IPS DF 19.7 (cell line): ENCODE measurements around the gene USP21.
A peak's percentile ranks its signal among the peaks of the same experiment; 100 is the strongest.

Experiments used
- DNase-seq: peaks from one replicate; pipeline ENCODE4 v3.0.0-alpha.2; 2013; ENCODE audit warnings: low read depth, low spot score

Gene USP21

DNA sequence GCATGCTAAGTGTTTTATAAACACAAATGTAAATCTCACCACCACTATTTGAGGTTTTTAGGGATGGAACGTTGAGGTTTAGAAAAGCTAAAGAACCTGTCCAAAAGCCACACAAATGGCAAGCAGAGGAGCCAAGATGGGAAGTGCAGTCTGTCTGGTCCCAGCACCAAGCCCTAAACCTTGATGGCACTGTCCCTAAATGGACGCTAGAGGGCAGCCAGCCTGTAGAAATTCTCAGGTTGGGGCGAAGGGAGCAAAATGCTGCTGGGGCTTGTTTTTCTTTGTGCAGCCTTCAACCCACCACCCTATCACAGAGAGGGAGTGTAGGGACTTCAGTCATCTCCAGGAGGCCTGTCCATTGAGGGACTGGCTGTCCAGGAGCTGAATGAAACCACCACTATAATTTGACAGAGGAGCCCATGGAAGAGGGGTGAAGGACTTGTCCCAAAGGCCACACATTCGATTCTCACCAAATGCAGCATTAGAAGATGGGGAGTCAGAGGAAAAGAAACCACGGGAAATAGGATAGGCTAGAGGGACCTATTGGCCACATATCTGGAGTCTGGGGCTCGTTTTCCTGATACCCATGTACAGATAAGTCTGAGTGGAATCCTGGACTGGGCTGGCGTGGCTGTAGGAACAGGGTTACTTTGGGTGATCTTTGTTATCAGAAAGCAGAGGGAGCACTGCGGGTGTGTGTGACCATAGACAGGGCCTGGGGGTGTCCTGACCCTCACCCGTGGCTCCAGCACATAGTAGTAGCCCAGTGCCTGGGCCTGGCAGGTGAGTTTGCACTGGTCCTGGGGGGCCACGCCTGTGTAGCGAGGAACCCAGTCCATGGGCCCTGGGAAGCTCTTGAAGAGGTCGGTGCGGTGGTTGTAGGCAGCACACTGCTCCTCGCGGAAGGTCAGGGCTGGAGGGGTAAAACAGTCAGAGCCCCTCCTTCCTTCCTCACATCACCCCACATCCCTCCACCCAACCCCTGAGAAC is 33.5 kb downstream of the USP21 start:
- no peak for DNase-seq

DNA sequence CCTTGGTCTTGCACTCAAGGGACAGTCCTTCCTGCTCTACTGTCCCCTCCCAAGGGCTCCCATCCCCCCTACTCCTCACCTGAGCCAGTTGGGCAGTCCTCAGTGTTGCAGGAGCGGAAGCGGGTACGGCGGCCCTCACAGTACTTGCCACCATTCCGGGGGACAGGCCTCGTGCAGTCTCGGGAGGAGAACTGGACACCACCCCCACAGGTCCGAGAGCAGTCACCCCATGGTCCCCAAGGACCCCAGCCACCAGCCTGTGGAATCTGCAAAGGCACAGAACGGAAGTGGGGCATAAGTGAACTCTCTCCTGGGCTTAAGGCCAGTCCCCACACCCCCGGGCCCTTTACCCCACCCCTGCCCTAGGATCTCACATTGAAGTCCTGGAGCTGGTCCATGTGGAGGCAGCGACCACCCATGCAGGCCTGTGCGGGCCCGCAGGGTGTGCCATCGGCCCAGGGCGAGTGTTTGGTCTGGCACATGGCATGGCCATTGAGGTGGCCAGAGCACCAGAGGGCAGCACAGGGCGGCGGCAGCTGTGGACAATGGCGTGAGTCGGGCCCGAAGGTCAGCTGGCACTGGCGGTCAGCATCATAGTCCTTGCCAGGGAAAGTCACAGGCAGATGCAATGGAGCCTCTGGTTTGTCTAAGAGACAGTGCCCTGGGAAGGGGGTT is 34.4 kb downstream of the USP21 start:
- DNase-seq = no peak

DNA sequence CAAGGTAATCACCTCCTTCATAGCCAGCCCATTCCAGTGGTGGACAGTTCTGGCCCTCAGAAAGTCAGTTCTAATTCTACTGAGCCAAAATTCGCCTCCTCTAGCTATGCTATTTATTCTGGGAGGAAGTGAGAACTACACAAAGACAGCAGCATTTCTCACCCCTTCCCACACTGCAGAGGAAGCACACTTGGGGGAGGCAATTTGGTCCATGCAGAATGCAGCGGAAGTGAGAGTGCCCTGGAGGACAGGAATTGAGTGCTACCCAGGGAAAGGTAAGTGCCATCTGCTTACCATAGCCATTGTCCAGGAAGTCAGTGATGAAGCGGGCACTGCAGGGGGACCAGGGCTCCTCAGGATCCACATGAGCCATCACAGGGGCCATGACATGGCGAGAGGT is 35.9 kb downstream of the USP21 start:
- DNase-seq = no peak

DNA sequence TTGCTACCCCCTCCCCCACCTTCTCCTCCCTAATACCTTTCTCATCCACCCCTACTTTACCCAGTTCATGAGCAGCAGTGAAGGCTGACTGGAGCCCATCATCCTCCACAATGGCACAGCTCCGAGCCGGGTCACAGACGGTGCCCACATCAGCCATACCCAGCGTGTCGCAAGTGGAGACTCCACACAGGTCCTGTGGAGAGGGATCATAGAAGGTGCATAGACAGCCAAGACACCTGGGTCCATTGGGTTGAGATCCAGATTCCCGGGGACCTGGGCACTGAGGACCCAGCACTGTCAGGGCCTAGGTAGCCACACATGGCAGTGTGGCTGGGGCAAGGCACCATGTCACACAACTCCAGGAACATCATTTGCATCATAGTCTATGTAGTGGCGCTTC is 36.8 kb downstream of the USP21 start:
- no peak for DNase-seq

DNA sequence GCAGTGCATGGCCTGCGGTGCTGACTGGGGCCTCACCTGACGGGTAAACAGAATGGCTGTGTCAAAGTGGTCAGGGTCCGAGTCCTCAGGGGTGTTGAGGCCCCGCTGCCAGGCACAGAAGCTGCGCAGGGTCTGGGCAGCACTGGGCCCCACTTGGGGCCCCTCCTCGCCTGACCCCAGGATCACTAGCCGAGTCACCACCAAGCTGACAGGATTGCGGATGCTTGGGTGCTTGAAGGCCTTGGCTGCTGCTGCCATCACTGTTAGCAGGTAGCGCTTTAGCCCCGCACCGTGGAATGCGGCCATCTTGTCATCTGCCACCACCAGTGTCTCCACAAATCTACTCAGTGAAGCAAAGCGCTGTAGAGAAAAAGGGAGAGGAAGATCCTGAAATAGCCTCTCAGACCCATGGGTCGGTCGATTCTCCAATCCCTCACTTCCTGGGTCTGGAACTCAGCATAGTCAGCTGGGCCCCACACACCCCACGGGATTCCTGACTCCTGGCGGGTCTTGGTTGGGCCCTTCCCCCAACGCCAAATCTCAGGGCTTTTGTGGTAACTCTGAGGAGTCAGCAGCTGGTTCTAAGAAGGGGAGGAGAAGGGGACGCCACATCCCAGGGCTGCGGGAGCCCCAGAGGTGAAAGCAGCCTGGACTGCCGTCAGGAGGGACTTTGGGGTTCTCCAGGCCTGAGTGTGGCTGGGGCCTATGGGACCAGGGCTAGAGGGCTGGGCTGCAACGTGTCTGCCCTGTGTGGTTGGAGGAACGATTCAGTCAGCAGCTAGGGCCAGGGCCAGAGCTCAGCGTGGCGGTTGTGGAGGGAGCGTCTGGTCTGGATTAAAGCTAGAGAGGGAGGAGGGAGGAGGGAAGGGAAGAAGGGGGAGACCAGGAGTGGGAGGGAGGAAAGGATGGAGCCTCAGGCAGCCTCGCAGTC is 37.5 kb downstream of the USP21 start:
- DNase-seq = no peak

DNA sequence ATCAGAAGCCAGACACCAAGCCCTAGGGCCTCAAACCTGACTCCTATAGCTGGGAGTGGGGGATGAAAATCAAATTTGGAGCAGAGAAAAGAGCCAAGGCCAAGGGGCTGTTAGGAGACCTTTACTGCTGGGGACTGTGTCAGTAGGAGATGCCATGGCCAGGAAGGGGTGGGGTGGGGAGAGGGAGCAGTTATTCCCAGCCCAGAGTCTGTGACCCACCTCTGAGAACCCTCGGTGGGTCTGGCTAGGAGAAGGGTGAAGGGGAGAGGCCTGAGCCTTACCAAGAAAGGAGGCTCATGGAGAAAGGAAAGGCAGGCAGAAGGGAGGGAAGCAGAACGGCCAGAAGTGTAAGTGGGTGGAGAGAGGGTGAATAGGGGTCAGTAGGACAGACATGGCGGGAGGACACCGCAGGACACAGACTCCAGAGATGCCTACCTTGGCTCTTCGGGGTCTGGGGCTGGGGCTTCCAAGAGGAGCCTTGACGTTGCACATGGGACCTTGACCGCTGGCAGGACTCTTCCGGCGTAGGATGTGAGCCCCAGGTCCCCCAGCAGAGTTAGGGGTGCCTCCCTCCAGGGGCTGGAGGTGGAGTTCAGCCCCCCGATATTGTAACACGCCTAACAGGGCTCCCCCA is 38.4 kb downstream of the USP21 start:
- no peak for DNase-seq

DNA sequence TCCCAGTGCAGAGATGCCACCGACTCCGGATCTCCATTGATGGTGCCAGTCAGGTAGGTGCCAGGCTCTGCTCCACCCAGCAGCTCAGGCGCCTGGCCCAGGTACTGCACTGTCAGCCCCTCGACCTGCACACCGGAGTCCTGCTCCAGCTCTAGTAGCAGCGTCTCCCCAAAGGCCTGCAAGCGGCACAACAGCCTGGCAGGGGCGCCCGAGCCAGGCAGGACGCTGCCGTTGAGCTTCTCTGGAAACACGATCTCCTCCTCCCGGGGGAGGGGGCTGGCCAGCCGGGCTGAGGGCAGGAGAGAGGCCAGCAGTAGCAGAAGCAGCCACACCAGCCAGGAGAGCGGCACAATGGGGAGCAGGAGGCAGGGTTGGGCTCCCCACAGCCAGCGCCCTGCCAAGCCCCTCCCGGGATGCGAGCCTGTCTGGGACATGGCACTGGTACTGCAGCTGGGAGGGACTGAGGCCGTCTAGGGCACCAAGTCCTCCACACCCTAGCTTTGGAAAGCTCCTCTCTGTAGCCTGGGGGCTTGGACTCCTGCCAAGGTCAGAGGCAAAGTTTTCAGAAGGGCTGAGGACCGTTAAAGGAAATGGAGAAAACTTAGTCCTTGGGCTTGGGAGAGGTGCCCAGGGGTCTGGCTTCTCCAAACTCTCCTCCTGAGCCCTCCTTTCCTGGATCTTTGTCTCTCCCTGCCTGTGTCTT is 39.0 kb downstream of the USP21 start:
- DNase-seq = no peak

DNA sequence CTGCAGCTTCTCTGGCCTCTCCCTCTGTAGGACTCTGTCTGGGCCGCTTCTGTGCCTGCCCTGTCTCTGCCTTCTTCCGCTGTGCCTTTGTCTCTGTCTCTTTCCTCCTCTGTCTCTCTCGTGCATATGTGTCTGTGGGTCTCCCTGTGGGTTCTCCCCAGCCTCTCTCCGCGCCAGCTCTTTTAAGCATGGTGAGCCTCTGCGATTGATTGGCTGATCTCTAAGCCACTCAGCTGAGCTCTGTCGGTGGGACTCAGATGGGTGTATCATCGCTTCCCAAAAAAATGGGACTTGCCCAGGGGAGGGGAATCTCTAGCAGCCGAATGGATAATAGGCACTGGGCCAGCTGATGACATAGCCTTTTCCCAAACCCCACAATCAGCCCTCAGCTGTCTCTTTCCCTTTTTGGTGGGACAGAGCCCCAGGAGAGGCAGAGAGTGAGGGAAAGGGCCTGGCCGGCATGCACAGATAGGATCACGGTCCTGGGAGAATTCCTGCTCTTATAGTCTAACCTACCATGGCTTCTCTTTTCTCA is 39.7 kb downstream of the USP21 start, which contains the start of gene ADAMTS4:
Gene ADAMTS4 (minus strand): TSS at position 158 of the 535 bp plus-strand sequence. CDS start 427 bp downstream, outside the sequence.
- no peak for DNase-seq

DNA sequence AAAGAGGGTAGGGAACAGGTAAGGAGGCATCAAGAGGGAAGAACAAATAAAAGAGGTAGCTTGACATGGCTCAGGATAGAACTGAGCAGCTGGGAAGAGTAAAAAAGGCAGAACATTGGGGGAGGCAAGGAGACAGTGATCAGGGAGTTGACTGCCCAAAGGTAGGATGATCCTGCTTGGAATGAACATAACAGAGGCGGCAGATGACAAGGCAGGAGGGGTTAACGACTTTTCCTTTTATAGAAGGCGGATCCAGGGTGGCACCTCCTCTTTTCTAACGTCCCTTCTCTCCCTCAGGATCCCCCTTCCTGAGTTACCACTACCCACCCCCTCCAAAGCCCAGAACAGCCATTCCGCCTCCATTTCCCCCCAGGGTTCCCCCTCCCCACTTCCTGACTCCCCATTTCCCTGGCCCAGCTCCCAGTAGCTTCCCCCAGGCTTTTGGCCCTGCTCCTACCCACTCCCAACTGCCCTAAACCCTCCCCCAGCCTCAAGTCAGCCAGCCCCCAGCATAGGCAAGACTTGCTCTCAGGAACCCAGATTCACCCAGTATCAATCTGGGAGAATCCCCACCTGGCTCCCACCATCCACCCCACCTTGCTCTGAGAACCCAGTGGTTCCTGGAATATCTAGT is 40.3 kb downstream of the USP21 start:
- no peak for DNase-seq

DNA sequence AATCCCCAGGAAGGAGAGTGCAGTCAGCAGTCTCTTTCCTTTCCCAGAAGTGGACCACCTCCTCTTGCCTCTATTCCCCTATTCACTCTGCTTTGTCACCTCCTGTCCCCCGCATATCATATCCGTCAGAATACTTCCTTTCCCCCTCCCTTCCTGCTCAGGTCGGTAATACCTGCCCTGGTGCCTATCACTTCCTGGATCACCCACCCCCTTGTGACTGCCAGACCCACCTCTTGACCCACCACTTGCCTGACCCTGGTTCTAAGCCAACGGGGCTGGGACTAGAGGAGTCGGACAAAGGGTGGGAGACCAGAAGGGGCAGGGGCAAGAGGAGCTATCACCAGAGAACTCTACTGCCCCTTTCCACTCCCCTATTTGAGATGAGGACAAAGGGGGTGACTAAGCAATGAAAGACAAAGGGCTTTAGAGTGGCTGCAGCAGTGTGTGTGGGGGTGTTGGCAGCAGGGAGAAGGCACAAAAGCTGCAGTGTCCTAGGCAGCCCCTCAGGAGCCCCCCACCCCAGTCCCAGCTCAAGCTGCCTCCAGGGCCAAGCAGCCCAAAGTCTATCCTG is 41.2 kb downstream of the USP21 start:
- DNase-seq = no peak

DNA sequence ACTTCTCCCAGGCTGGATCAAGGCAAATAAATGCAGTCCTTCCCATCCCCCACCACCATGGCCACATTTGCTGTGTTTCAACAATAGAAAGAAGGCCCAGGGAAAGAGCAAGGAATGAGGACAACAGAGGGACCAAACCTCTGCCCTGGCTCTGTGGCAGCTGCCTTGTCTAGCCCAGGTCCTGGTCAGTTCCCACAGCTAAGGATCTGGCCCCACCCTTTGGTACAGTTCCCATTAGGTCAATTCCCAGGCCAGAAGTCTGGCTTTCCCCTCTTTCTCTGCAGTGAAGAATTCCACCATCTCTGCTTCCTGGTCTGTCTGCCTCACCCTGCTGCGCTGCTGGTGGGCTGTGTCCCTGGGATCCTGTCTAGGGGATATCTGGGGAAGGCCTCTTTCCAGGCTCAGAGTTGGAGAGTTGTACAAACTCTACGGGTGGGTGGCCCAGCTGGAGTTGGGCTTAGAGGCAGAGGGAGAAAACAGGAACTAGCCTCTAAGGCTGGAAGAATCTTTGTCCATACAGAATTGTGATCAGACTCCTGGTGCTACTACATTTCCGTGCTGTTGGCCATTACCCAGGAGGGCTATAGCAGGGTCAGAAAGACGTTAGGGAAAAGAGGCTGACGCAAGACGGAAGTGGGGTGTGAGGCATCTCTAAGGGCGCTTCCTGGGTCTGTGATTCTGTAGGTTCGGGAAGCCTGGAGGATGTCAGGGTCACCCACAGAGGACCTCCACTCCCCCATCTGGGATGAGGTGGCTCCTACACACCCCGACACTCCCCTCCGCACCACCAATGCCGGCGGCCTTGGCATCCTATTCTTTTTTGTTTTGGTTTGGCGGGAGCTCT is 41.9 kb downstream of the USP21 start:
- DNase-seq = no peak

DNA sequence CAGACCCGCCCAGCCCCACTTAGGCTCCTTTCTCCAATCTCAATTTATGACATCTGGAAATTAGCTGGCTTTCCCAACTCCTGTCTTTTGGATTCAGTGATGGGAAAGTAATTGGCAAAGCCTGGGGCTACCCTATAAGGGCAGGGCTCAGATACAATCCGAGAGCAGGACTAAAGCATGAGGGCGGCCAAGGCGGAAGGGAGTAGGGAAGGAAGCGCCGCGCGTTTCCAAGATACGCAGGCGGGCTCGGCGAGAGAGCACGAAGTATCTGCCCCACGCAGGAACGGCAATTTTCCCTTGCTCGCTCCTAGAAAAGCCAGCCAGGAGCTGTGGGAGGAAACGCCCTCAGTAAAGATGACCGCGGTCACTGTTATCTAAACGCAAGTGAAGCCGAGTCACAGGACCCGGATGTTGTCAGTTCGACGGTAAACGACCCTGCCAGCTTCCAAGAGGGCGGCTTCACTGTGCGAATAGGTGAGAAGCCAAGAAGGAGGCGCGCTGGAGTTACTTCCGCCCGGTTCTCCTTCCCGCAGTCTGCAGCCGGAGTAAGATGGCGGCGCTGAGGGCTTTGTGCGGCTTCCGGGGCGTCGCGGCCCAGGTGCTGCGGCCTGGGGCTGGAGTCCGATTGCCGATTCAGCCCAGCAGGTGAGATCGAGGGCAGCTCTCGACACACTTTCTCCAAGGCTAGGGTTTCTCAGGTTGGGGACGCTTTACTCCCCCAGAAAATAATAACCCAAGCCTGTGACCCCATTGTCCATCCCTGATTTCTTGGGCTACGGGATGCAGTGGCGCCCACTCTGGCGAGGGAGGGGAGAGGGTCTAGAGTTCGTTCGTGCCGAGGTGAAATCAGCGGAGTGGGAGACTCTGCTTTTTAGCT is 42.8 kb downstream of the USP21 start, which contains the start of gene NDUFS2:
Gene NDUFS2 (plus strand): TSS at position 532 of the 877 bp plus-strand sequence. CDS start 19 bp downstream, at position 551.
- DNase-seq = peak; percentile 99

DNA sequence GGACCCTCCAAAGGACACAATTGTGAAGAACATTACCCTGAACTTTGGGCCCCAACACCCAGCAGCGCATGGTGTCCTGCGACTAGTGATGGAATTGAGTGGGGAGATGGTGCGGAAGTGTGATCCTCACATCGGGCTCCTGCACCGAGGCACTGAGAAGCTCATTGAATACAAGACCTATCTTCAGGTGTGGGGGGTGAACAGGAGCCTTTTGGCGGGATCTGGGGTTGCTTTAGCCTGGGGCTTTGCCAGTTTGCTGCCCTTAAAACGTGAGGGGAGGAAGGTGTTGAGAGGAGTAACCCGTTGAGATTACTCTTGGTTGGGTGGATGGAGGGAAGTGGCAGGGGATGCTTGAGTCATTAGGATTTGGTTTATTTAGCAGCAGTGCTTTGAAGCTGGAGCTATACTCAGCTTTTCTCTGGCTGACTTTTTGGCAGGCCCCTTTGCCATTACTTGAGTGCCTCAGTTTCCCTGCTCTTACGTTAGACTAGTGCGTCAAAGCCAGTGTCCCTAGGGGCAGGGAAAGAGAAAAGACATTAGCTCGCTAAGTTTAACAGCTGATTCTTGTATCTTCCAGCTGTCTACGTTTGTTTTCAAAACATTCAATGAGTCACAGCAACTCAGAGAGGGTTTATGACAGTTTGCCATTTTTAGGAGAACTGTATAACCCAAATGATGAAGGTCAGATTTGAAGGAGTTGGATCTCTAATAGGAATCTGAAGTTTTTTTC is 47.3 kb downstream of the USP21 start:
- no peak for DNase-seq

DNA sequence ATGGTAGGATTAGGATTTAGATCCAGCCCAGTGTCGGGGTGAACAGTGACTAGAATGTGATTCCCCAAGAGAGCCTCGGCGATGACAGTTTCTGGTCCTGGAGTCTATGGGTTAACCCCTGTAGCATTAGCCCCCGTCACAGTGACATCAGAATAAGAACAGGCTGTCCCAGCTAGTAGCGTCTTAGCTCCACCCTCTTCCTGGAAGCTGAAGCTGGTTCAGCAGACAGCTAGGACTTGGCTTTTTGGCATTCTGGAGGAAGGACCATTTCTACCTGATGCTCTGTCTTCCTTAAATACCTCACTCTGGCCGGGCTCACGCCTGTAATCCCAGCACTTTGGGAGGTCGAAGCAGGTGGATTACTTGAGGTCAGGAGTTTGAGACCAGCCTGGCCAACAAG is 47.9 kb downstream of the USP21 start:
- no peak for DNase-seq

DNA sequence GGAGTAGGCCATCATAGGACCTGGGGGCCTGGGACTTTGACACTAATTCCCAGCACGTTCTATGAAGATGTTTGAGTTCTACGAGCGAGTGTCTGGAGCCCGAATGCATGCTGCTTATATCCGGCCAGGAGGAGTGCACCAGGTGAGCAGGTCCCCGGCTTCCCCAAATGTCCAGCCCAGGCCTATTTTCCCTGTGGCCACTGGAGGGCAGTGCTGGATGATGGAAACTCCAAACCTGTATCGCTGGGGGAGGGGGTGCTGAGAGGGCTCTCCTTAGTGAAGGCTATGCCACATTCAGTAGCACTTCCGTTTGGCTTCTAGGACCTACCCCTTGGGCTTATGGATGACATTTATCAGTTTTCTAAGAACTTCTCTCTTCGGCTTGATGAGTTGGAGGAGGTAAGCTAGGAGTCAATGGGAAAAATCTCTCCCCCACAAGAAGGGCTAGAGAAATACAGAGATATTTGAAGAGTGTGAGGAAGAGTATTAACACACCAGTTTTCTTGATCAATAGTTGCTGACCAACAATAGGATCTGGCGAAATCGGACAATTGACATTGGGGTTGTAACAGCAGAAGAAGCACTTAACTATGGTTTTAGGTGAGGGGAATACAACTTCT is 50.6 kb downstream of the USP21 start:
- DNase-seq = no peak

DNA sequence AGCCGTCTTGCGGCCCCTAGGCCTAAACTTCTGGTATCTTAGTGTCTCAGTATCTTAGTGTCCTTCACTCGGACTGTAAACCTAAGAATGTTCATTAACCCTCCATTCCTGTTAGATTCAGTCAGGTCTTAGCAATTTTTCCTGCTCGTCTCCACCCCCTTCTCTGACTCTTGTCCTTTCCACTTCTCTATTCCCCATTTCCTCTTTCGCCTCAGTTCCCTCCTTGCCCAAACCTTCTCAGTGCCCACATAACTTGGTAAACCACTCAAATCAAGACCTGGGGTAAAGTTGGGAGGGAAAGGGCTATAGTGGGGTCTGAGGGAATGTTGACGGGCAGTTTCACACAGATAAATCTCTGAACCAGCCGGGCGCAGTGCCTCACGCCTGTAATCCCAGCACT is 55.1 kb downstream of the USP21 start:
- DNase-seq = no peak
